ENCODE results near the gene PLB1.
"Not testable (repeated sequence)": the region's sequence is repeated elsewhere in the genome, so short reads cannot be mapped to it uniquely, and the experiment has no call there.

Gene PLB1

GRCh38 chr2:28538652-28539051 is 42.8 kb downstream of the PLB1 start:
- no peak for DNase-seq

GRCh38 chr2:28539118-28539541 is 43.3 kb downstream of the PLB1 start:
- no peak for DNase-seq

GRCh38 chr2:28543316-28544035 is 47.6 kb downstream of the PLB1 start:
- DNase-seq, result no peak

- no peak for DNase-seq
Observed at GRCh38 chr2:28544036-28544346, 48.1 kb downstream of the PLB1 start.

GRCh38 chr2:28544405-28544921 is 48.6 kb downstream of the PLB1 start:
- DNase-seq, result no peak

GRCh38 chr2:28544922-28545589 is 49.2 kb downstream of the PLB1 start:
- no peak for DNase-seq

- DNase-seq, result no peak
Observed at GRCh38 chr2:28545590-28546200, 49.8 kb downstream of the PLB1 start.

GRCh38 chr2:28546242-28546641 is 50.4 kb downstream of the PLB1 start:
- DNase-seq, result no peak

GRCh38 chr2:28547223-28547860 is 51.5 kb downstream of the PLB1 start:
- DNase-seq, result no peak

- no peak for DNase-seq
Observed at GRCh38 chr2:28547906-28548600, 52.2 kb downstream of the PLB1 start.

GRCh38 chr2:28550345-28550744 is 54.5 kb downstream of the PLB1 start:
- not testable (repeated sequence) for DNase-seq

GRCh38 chr2:28552045-28552823 is 56.4 kb downstream of the PLB1 start:
- DNase-seq, result no peak

- no peak for DNase-seq
Observed at GRCh38 chr2:28556303-28556702, 60.4 kb downstream of the PLB1 start.

- DNase-seq, result no peak
Observed at GRCh38 chr2:28557389-28558131, 61.7 kb downstream of the PLB1 start.

GRCh38 chr2:28558158-28558820 is 62.4 kb downstream of the PLB1 start:
- no peak for DNase-seq

GRCh38 chr2:28558918-28559317 is 63.1 kb downstream of the PLB1 start:
- no peak for DNase-seq

GRCh38 chr2:28563869-28564268 is 68.0 kb downstream of the PLB1 start:
- no peak for DNase-seq

- no peak for DNase-seq
Observed at GRCh38 chr2:28564346-28564745, 68.5 kb downstream of the PLB1 start.

- no peak for DNase-seq
Observed at GRCh38 chr2:28565033-28565432, 69.2 kb downstream of the PLB1 start.

- no peak for DNase-seq
Observed at GRCh38 chr2:28565720-28566295, 69.9 kb downstream of the PLB1 start.

Data from NCI-H1048 (cell line).